H7 (cell line): ENCODE results near the gene TNIK. TPM values are rescaled to one million over a fixed set of nuclear protein-coding genes. Genes with fewer than 3 reads are reported as not detected.

Experiments used
- DNase-seq: peaks from one replicate; pipeline ENCODE4 v3.0.0; 2012
- H3K27me3 ChIP-seq: 2 replicates; pipeline ENCODE4 v1.6.0; 2011; ENCODE audit warnings: mild to moderate bottlenecking, low read length; ENCODE audit not compliant: control insufficient read depth, insufficient read depth
- H3K36me3 ChIP-seq: replicated peaks from 2 replicates; pipeline ENCODE4 v1.5.1; 2011; ENCODE audit warnings: low read length; ENCODE audit not compliant: control insufficient read depth, insufficient read depth
- H3K4me3 ChIP-seq: 2 replicates; pipeline ENCODE4 v1.5.1; 2011; ENCODE audit warnings: low read depth, mild to moderate bottlenecking, control low read depth, low read length, moderate library complexity; ENCODE audit not compliant: insufficient read depth
- total RNA-seq: library from RNA; depleted of rRNA; stranded (reverse); fragments of >200 nt; shearing (Covaris generic); gene quantifications from 2 replicates; pipeline ENCODE4 v1.2.3, GENCODE V29; 2014

TNIK gene
- total RNA-seq, 1 experiment from 2014 or later: 16.4 TPM

DNA sequence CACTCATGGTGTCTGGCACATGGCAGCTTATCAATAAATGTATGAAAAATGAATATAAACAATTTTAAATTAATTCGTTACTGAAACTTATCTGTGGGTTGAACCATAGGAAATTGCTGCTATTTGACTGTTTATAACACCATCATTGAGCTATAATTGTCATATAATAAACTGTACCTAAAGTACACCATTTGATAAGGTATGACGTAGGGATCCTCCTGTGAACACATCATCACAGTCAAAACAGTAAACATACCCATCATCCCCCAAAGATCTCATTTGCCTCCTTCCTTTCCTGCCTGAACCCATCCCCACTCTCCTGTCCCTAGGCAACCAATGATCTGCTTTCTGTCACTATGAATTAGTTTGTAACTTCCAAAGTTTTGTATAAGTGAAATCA, 282.7 kb downstream of the TNIK start:
- Histone ChIP-seq H3K4me3 (no peak overlapping the region), H3K36me3 (no peaks in the 10 kb centered on the region), H3K27me3 (no peaks in the 10 kb centered on the region)
- no peak for DNase-seq

DNA sequence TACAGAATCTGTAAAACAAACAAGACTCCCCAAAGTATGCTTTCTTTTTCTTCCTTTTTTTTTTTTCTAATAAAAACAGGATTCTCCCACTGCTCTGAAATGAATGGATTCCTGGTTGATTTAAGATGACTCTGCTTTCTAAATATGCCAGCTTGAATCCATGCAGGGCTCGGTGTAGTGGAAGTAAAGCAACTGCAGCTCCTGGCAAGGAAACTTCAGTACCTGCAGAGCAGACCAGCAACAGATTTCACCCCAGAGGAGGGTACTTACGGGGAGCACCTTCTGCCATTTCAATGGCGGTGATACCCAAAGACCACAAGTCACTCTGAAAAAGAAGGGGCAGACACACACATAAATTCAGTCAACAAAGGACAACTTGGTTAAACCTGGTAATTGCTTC, 283.1 kb downstream of the TNIK start:
- Histone ChIP-seq H3K4me3 (no peak overlapping the region), H3K27me3 (no peaks in the 10 kb centered on the region), H3K36me3 (no peaks in the 10 kb centered on the region)
- DNase-seq: no peak

DNA sequence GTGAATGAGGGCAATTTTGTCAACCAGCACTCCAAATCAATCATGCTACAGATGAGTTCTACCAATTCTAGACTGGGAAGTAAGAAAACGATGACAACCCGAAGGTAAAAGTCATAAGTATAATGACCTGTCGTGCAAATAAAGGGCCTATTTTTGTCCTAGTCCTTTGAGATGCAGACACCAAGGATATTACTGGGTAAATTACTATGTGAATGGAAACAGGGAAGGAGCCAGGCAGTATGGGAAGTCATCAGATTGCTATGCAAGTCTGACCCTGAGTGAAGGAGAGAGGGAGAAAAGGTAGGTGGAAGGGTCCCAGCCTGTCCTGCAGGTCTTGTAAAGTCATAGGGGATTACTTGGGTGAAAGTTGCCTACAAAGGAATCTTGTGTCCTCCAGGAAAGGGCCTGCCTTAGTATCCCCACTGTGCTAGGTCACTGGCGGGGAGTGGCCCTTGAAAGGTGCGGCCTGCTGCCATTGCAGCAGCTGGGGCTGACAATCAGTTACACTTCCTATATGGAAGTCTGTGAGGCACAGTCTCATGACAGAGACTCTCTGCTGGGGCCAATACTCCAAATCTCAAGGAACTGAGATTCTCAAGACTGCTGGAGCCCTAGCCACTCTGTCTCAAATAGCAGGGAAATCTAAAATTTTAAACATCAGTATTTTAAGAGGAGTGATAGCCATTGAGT, 283.8 kb downstream of the TNIK start:
- DNase-seq: no peak
- no peaks in the 10 kb centered on the region for H3K27me3 ChIP-seq
- no peak overlapping the region for H3K4me3 ChIP-seq

DNA sequence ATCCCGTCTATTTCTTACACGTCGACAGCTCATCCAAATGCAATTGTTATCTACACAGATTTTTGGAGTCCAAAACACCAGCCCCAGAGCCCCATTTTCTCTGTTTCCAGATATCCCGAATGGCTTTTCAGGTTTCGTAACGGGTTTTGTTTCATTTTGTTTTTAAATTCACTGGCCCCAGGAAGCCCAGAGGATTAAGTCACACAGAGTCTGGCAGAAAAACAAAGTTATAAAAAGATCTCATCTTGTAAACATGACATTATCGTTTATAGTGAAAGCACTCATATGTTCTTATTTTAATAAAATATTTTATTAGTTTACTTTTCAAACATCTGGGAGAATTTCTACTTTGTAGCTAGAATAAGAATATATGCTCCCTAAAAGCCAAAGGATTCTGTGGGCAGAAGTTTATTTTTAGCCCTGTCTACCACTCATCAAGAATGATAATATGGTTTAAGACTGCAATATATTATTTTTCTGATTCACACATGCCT, 284.4 kb downstream of the TNIK start:
- Histone ChIP-seq H3K36me3 (no peaks in the 10 kb centered on the region), H3K4me3 (no peak overlapping the region)
- no peak for DNase-seq

More for the DNA sequence above, 283.8 kb downstream of the TNIK start:
- no peaks in the 10 kb centered on the region for H3K36me3 ChIP-seq

DNA sequence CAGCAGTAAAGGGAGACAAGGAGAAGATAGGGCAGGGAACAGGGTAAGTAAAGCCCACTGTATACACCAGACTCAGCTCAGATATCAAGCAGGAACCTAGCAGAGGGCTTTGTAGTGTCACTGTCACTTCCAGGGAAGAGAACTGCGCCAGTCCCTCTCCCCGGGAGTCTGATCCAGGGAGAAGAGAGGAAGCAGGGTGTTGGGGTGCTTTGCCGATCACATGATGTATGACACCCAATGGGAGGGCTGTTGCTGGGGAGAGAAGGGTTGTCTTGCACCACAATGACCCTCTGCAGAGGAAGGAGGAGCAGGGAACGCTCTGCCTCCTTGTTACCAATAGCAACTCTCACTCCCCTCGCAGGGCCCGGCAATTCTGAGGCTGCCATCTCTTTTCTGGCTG, 286.5 kb downstream of the TNIK start:
- DNase-seq: peak; percentile 25

More for the DNA sequence above, 284.4 kb downstream of the TNIK start:
- no peaks in the 10 kb centered on the region for H3K27me3 ChIP-seq

DNA sequence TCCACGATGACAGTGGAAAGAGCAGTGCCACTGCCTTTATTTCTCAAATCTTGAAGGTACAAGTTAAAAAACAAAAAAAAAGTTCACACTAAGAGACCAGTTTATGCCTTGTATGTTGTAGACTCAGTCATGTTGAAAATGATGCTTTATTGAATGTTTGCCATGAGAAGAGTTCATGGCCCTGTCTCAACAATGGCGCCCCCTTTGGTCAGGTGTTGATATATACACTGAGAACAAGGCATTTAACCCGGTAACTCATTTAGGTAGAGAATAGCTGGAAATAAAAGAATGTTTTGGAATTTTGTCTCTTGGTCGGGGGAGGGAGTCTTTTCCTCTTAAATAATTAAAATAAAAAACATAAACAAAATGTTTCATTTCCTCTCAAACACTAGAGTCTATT, 288.1 kb downstream of the TNIK start:
- DNase-seq: peak; percentile 32
- no peaks in the 10 kb centered on the region for H3K36me3 ChIP-seq
- no peaks in the 10 kb centered on the region for H3K27me3 ChIP-seq

More for the DNA sequence above, 286.5 kb downstream of the TNIK start:
- Histone ChIP-seq H3K4me3 (no peak overlapping the region), H3K27me3 (no peaks in the 10 kb centered on the region), H3K36me3 (no peaks in the 10 kb centered on the region)

DNA sequence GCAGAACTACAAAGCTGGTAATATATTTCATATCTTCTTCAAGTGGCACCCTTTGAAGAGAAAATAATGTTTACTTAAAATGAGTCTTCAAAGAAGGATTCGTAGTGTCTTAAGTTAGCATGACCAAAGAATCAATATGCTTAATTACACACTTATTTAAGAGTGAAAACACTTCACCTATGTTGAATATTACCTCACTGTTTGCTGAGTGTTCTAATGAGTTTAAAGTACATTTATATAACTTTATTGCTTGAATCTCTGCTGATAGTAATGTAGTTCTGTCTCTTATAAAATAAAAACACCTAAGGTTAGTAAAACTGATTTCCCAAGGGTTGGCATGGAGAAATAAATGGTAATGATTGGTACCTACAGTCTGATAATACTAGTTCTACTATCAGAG, 290.3 kb downstream of the TNIK start:
- Histone ChIP-seq H3K36me3 (no peaks in the 10 kb centered on the region), H3K27me3 (no peaks in the 10 kb centered on the region), H3K4me3 (no peak overlapping the region)
- no peak for DNase-seq

More for the DNA sequence above, 288.1 kb downstream of the TNIK start:
- no peak overlapping the region for H3K4me3 ChIP-seq

DNA sequence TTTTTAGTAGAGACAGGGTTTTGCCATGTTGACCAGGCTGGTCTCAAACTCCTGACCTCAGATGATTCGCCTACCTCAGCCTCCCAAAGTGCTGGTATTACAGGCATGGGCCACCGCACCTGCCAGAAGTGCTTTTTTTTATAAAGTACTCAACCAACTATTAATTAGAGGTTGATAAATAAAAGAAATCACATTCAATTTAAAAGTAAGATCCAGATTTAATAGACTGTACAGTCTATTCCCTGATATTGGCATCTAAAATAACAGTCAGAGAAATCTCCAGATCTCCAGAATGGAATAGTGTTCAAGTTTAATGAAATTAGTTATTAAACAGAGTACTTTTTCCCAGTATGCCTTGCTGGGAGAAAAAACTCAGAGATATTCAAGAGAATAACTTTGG, 290.8 kb downstream of the TNIK start:
- Histone ChIP-seq H3K27me3 (no peaks in the 10 kb centered on the region), H3K36me3 (no peaks in the 10 kb centered on the region), H3K4me3 (no peak overlapping the region)
- no peak for DNase-seq

DNA sequence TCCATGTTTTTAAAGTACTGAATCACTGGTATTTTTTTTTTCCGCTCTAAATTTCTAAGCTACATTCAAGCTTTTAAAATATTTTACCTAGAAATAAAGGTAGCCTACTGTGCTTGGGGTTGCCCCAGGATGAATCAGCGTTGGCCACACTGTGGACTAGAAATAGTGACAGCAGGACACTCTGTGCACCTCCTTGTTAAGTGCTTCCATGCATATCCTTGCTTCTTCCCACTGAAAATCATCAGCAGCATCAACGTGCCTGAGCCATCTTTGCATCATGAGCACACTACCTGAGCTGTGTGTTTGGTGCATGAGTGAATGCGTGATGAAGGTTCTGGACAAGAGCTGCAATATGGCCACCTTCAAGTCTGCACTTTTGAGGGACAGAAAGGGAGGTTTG, 291.7 kb downstream of the TNIK start:
- DNase-seq: no peak
- H3K4me3 ChIP-seq: no peak overlapping the region
- no peaks in the 10 kb centered on the region for H3K36me3 ChIP-seq
- H3K27me3 ChIP-seq: no peaks in the 10 kb centered on the region

DNA sequence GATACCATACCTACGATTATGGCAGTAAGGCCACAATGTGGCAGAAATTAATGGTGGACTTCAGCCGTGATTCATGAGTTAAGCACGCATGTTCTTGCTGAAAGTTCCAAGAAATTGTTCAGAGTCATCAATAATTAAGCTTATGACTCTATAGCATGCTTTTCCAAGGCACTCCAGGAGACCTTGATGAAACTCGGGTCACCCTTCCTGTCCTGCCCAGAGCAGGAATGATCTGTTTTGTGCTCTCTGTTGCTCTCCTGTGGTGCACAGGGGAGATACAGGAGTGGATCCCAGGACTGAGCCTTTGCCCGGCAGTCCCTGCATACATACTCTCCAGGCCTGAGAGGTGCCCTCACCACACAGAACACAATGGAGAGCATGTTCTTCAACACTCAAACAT, 292.1 kb downstream of the TNIK start:
- Histone ChIP-seq H3K4me3 (no peak overlapping the region), H3K36me3 (no peaks in the 10 kb centered on the region; the same call in 1 of the 2 replicates), H3K27me3 (no peaks in the 10 kb centered on the region)
- peak; percentile 62 for DNase-seq

DNA sequence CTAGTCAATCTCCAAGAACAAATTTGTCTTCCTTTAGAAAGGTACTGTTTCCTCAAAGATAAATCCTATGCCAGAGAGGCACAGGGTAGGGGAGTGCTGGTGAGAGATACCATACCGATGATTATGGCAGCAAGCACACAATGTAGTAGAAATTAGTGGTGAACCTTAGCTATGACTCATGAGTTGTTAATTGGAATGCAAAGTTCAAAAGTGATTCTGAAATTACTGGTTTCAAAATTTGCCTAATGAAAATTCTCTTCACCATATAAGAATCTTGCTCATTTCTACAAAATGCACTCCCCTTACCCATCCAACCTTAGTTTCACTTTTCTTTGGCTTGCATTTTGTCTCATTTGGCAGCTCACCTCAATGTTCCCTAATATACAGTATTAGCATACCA, 294.2 kb downstream of the TNIK start:
- no peaks in the 10 kb centered on the region; the same call in 1 of the 2 replicates for H3K36me3 ChIP-seq
- no peak overlapping the region for H3K4me3 ChIP-seq
- DNase-seq: no peak
- H3K27me3 ChIP-seq: no peaks in the 10 kb centered on the region

DNA sequence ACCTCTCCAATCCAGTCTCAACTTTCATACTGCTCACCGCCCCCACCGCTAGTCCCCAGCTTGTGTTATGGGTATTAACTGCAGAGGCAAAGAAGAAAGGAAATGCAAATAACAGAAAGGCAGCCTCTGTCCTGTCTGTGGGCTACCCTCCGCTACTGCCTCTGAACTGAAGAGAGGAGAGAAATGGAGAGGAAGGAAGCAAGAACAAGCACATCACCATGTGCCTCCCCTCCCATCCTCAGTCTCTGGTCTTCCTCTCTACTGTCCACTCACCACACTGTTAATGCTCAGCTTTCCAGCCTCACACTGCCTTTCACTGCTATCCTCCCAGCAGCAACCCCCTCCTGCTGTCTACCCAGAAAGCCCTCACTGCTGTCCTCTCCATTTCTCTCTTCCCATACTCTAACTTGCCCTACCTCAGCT, 294.7 kb downstream of the TNIK start:
- DNase-seq: peak; percentile 51
- Histone ChIP-seq H3K27me3 (no peaks in the 10 kb centered on the region), H3K36me3 (no peaks in the 10 kb centered on the region; the same call in 1 of the 2 replicates), H3K4me3 (no peak overlapping the region)

DNA sequence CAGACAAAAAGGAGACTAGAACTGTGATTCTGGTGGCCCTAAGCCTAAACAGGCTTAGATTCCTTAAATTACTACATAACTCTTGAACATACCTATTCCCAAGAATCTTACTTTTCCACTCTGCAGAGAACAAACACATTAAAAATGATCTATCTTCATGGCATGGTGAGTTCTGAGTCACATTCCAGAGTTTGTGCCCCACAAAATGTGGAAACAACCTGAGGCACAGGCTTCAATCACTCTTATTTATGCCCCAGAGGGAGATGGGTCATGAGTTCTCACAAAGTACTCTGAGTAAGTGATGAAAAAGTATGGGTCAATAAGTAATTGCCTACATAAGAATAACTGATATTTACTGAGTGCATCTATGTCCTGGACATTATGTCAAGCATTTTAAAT, 296.1 kb downstream of the TNIK start:
- no peak for DNase-seq
- Histone ChIP-seq H3K36me3 (no peaks in the 10 kb centered on the region; the same call in 1 of the 2 replicates), H3K4me3 (no peak overlapping the region), H3K27me3 (no peaks in the 10 kb centered on the region)

DNA sequence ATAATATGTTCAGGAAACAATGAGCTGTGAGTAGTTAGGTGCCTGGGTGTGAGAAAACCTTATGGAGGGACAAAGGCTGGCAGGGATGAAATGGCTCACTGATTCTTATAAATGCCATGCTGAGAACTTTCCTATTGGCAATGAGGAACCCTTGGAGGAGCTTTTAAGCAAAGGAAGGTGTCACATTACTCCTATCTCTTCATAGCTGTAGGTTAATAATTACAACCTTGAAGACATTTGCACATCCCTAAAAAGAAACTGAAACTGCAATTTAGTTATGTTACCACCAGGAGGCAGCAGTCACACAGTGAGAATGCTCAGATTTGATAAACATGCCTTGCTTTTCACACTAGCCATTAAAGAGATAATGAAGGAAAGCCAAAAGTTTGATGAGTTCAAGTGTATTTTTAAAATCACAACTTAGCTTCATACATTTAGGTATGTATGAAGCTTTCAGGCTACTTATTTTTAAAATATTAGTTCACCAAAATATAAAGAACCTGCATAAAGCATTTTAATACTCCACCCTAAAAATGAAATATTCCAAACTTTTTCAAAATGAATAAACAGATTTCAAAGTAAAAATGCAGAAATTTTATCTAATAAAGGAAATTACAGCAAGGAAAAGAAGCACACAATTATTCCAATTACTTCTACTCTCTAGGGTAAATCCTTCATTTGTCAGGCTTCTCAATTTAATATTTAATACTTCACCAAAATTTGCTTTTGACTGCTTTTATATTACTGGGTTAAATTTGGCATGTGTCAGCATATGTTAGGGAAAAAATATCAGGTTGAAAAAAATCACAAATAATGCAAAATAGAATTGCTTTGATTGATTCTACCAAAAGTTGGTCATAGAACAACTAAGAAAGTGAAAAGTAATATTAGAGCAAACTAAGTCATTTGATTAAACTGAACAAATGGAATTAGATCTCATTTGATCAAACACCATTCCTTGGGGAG, 296.8 kb downstream of the TNIK start:
- no peak overlapping the region for H3K4me3 ChIP-seq
- no peaks in the 10 kb centered on the region for H3K27me3 ChIP-seq
- no peaks in the 10 kb centered on the region; the same call in 1 of the 2 replicates for H3K36me3 ChIP-seq
- peak; percentile 48 for DNase-seq

DNA sequence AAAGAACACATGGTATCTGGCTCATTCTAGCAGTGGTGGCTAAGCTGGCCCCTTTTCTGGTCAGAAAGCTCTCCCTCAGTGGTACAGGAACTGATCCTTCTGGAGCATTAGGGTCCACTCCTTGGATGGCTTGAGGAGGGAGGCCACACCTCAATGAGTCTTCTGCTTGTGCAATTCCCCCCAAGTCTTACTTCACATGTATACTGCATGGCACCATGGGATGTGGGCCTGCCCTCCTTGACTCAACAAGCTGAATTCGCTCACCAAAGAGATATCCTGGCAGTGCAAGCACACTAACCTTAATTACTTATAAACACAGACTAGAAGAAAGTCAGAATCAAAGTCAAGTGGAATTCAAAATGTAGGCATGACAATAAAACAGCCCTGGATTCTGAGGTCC, 299.9 kb downstream of the TNIK start:
- no peaks in the 10 kb centered on the region for H3K27me3 ChIP-seq
- H3K4me3 ChIP-seq: no peak overlapping the region
- no peak for DNase-seq
- H3K36me3 ChIP-seq: no peaks in the 10 kb centered on the region; the same call in 1 of the 2 replicates
